ENCODE results near the gene RRP1B. TPM values are rescaled to one million over a fixed set of nuclear protein-coding genes. Genes with fewer than 3 reads are reported as not detected.

The RRP1B gene
- 34.7 to 40.7 TPM (median 38.2 TPM) in 5 replicates for total RNA-seq (2022; extraction: Qiagen RNA extraction; ENCODE audit: low read depth)

DNA sequence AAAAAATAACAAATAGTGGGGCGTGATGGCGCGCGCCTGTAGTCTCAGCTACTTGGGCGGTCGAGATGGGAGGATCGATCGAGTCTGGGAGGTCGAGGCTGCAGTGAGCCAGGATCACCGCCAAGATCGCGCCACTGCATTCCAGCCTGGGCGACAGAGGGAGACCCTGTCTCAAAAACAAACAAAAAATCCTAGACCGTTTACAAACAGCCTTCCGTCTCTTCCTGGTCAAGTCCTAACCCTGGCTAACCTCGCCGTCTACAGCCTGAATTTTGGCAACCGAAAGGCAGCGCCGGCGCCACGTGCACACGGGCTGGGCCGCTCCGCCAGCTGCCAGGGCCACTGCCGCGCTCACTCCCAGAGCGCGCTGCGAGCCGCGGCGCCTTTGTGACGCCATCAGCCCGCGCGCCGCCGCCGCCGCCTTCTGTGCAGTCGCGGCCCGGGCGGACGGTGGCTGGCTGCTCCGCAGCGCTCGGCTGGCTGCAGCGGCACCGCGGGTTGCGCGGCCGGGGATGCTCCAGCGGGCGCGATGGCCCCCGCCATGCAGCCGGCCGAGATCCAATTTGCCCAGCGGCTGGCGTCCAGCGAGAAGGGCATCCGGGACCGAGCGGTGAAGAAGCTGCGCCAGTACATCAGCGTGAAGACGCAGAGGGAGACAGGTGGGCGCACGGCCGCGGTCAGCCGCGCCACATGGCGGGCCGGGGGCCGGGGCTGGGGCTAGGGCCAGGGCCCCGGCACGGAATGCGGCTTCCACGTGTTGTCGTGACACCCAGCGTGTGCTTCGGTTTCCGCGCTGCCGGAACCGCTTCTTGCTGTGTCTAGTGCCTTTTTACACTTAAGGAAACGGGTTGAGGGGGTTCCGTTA lies at the start of gene RRP1B, which contains the start of gene HSF2BP:
TSS of gene RRP1B (plus strand) at position 425 of the 865 bp plus-strand sequence. CDS start at position 530, 105 bp downstream.
TSS of gene HSF2BP (minus strand) at position 353 of the 865 bp plus-strand sequence. CDS start 1,392 bp downstream, outside the sequence.

GRCh38 chr21:43718872-43719747 lies 59.8 kb downstream of the RRP1B start, which contains the start of gene PDXK:
Gene PDXK, plus strand, starts transcription at chr21:43719129. Its CDS starts 166 bp downstream, at chr21:43719295.

Other genes with a start within 250 kb of the RRP1B start
- gene SIK1, start 232.4 kb upstream of the RRP1B start, total RNA-seq (2022; extraction: Qiagen RNA extraction; ENCODE audit: low read depth): 9.8 to 19.2 TPM (median 16.6 TPM) in 5 replicates
- 1.2 to 2.0 TPM (median 1.6 TPM) in 5 replicates for gene HSF2BP, start 72 bp upstream of the RRP1B start, total RNA-seq (2022; extraction: Qiagen RNA extraction; ENCODE audit: low read depth)
- gene PDXK, start 59.6 kb downstream of the RRP1B start, total RNA-seq (2022; extraction: Qiagen RNA extraction; ENCODE audit: low read depth): 231 to 311 TPM (median 266 TPM) in 5 replicates
- gene CSTB, start 116.7 kb downstream of the RRP1B start, total RNA-seq (2022; extraction: Qiagen RNA extraction; ENCODE audit: low read depth): 77.7 to 94.7 TPM (median 86.5 TPM) in 5 replicates
- gene RRP1, start 130.0 kb downstream of the RRP1B start, total RNA-seq (2022; extraction: Qiagen RNA extraction; ENCODE audit: low read depth): 35.3 to 43.3 TPM (median 36.9 TPM) in 5 replicates
- gene AGPAT3, start 205.7 kb downstream of the RRP1B start, total RNA-seq (2022; extraction: Qiagen RNA extraction; ENCODE audit: low read depth): 18.9 to 26.0 TPM (median 23.2 TPM) in 5 replicates